Measurements from ENCODE around the gene MOV10.

Gene MOV10

GRCh38 chr1:112743174-112744008 is 68.9 kb downstream of the MOV10 start:
- peak; percentile 25 for DNase-seq

GRCh38 chr1:112744009-112744578 is 69.6 kb downstream of the MOV10 start:
- peak; percentile 53 for DNase-seq

GRCh38 chr1:112748396-112748795 is 73.9 kb downstream of the MOV10 start:
- DNase-seq = no peak
